Measurements from ENCODE around the gene IRF9.

GRCh38 chr14:24130717-24131548 lies 30.1 kb upstream of the IRF9 start:
- no peak for TF ChIP-seq CTCF (IDR thresholded peaks at IDR 0.05; ENCODE audit: low read length)
- TF ChIP-seq EZH2 (IDR thresholded peaks at IDR 0.05; ENCODE audit: borderline replicate concordance, low read length): no peak

All from OCI-LY1 (cell line).